HUES6 (cell line): Measurements from ENCODE around the gene GLP1R.

Source experiments
- H3K27ac ChIP-seq: 2 replicates; pipeline ENCODE4 v1.7.0; 2013; ENCODE audit warnings: low read depth, mild to moderate bottlenecking, low read length, inconsistent platforms
- H3K27me3 ChIP-seq: 2 replicates; pipeline ENCODE4 v1.6.1; 2013; ENCODE audit warnings: low read length; ENCODE audit not compliant: control insufficient read depth, insufficient read depth
- H3K36me3 ChIP-seq: 2 replicates; pipeline ENCODE4 v1.6.1; 2013; ENCODE audit warnings: low read length; ENCODE audit not compliant: control insufficient read depth, insufficient read depth
- H3K4me1 ChIP-seq: 2 replicates; pipeline ENCODE4 v1.6.1; 2013; ENCODE audit warnings: low read length; ENCODE audit not compliant: control insufficient read depth, insufficient read depth
- H3K4me3 ChIP-seq: 2 replicates; pipeline ENCODE4 v1.5.1; 2013; ENCODE audit warnings: low read depth, low read length
- H3K9ac ChIP-seq: one replicate; pipeline ENCODE4 v1.6.1; 2013; ENCODE audit warnings: mild to moderate bottlenecking, low read length
- H3K9me3 ChIP-seq: 2 replicates; pipeline ENCODE4 v1.6.1; 2013; ENCODE audit warnings: low read depth, low read length; ENCODE audit not compliant: control insufficient read depth, insufficient read depth

GLP1R gene

DNA sequence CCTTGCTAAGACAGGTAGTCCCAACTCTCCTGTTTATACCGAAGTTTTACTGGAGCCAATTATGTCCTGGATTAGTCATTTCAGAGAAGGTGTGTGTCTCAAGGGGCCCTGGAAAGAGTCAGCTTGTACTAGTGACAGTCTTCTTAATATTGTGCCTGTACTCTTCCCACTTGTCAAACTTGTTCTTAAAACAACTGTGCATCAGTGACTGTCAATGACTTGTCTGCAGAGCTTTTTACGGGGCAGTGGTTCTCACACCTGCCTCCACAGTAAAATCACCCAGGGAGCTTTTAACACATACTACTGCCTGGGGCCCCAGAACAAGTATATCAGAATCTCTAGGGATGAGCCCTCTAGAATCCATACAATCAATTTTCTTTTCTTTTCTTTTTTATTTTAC, 28.4 kb upstream of the GLP1R start:
- no peak overlapping the region for H3K9ac ChIP-seq
- no peaks in the 10 kb centered on the region for H3K36me3 ChIP-seq
- no peaks in the 10 kb centered on the region for H3K4me1 ChIP-seq
- H3K9me3 ChIP-seq, result no peaks in the 10 kb centered on the region
- no peak overlapping the region for H3K27ac ChIP-seq
- H3K27me3 ChIP-seq, result no peaks in the 10 kb centered on the region
- no peak overlapping the region for H3K4me3 ChIP-seq

DNA sequence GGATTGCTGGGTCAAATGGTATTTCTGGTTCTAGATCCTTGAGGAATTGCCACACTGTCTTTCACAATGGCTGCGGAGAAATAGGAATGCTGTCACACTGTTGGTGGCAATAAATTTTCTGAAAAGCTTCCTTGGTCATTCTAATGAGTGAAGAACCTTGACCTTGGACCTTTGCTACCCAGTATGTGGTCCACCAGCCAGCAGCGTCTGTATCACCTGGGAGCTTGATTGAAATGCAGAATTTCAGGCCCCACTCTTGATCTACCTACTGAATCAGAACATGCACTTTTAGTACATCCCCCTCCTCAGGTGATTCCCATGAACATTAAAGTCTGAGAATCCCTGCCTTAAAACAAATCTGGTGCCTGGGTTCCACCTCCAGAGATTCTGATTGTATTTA, 27.5 kb upstream of the GLP1R start:
- Histone ChIP-seq H3K27ac (no peak overlapping the region), H3K27me3 (no peaks in the 10 kb centered on the region), H3K9ac (no peak overlapping the region), H3K4me1 (no peaks in the 10 kb centered on the region), H3K4me3 (no peak overlapping the region), H3K9me3 (no peaks in the 10 kb centered on the region), H3K36me3 (no peaks in the 10 kb centered on the region)

DNA sequence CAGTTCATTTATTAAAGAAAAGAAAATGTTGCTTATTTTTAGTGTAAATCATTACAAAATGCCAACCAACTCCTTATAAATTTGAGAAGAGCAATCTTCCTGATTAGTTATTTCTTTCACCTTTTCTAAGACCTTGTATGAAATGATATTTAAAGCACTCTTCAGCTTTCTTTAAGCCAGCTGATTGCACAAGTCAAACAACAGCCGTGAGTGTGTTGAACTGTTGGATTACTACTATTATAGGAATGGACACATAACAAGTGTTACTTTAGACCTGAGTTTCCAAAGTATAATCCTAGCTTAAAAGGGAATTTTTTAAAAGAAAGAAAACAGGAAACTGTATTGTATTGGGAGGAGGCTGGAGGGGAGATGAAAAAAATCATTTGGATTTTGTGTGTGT, 26.8 kb upstream of the GLP1R start:
- no peak overlapping the region for H3K27ac ChIP-seq
- H3K27me3 ChIP-seq, result no peaks in the 10 kb centered on the region
- no peak overlapping the region for H3K9ac ChIP-seq
- H3K9me3 ChIP-seq, result no peaks in the 10 kb centered on the region
- H3K4me3 ChIP-seq, result no peak overlapping the region
- H3K4me1 ChIP-seq, result no peaks in the 10 kb centered on the region; the same call in 1 of the 2 replicates
- H3K36me3 ChIP-seq, result no peaks in the 10 kb centered on the region

DNA sequence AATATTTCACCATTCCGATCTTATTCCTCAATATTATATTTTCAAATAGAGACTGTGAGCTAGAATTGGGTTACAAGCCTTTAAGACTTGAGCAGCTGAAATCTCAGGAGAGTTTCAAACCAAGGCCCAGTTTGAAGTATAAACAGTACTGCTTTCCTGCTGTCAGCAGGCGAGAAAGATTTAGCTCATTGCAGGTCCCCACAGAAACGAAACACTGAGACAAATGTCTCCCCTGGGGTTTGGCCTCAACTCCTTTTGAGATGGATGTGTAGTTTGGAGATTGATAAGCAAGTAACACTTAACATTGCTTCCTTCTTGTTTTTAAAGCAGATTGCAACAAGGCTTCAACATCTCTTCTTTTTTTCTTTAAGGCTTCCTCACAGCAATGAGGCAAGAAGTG, 22.4 kb upstream of the GLP1R start:
- H3K4me1 ChIP-seq, result peaks cover 2% of the 10 kb centered on the region; the same call in 1 of the 2 replicates
- no peaks in the 10 kb centered on the region for H3K9me3 ChIP-seq
- H3K27me3 ChIP-seq, result no peaks in the 10 kb centered on the region
- no peak overlapping the region for H3K9ac ChIP-seq
- H3K4me3 ChIP-seq, result no peak overlapping the region
- no peak overlapping the region for H3K27ac ChIP-seq
- H3K36me3 ChIP-seq, result no peaks in the 10 kb centered on the region

DNA sequence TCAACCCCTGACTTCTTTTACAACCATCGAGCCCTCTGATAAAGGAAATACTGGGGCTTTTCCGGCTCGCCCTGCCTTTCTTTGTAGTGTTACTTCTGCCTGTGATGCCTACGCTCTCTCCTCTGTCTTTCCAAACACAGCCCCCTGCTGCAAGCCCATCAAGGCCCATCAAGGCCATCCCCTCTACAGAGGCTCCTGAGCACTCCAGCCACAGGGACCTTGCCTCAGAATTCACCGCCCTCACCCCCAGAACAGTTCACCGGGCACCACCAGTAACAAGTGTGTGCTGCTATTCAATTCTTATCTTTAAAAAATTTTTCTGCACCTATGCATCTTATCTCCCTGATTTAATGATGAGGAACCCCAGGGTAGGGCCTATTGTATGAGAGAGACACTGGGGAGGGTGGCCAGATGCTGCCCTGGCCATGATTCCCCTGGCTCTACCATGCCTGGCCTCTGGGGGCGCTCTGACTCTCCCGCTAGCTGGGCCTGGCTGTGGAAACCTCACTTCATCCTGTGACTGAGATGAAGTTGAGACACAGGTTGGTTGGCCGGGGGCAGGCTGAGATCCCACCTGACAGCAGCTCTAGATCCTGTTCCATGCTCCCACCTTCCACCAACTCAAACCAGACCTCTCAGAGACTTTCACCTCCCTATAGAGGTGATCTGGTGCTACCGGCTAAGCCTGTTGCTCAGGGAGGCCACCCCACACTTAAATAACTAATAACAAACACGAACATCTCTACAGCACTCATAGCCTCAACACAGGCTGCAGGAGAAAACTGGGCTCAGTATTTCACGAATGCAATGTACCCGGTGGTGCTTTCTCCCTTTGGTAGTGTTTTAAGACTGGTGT, 19.2 kb upstream of the GLP1R start:
- Histone ChIP-seq H3K9ac (no peak overlapping the region), H3K4me3 (no peak overlapping the region), H3K36me3 (no peaks in the 10 kb centered on the region), H3K27ac (no peak overlapping the region), H3K27me3 (peaks cover 17% of the 10 kb centered on the region), H3K4me1 (peaks cover 2% of the 10 kb centered on the region; the same call in 1 of the 2 replicates), H3K9me3 (no peaks in the 10 kb centered on the region)

DNA sequence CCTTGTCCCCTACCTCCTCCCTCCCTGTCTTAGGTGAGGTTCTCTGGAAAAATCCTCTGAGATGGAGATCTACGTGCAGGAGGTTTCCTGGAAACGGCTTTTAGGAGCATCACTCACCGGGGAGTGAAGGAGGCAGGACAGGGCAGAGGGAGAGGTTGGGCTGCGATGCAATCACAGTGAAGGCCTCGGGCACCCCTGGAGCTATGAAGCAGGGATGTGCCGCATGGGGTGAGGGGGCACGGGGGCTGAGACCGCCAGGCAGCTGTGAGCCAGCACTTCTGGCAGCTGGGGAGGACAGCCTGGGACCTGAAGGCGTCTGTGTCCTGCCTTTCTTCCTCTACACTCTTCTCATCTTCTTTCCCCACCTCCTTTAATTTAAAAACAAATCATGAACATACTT, 12.9 kb upstream of the GLP1R start:
- no peaks in the 10 kb centered on the region for H3K36me3 ChIP-seq
- no peak overlapping the region for H3K4me3 ChIP-seq
- H3K27me3 ChIP-seq, result peaks cover 58% of the 10 kb centered on the region
- H3K9me3 ChIP-seq, result no peaks in the 10 kb centered on the region
- H3K27ac ChIP-seq, result no peak overlapping the region
- no peak overlapping the region for H3K9ac ChIP-seq
- peaks cover 6% of the 10 kb centered on the region; the same call in 1 of the 2 replicates for H3K4me1 ChIP-seq

DNA sequence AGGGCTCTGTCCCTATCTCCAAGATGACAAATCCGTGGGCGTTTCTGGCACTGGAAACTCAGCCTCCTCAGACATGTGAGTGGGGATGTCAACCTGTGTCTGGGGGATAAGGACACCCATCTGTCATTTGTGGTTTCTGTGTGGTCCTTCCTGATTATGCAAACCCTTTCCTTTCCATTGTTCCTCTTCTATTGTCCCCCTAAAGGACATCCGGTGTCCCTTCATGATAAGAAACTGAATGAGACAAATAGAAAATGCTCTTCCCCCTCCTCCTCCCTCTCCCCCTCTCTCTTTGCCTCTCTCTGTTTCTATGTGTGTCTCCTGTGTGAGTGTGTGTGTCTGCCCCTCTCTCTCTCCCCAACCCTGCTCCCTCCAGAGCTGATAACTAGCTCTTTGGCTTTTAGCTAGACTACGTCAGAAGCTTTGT, 11.5 kb upstream of the GLP1R start:
- Histone ChIP-seq H3K27me3 (peaks cover 61% of the 10 kb centered on the region), H3K36me3 (no peaks in the 10 kb centered on the region), H3K4me1 (peaks cover 6% of the 10 kb centered on the region; the same call in 1 of the 2 replicates), H3K27ac (no peak overlapping the region), H3K4me3 (no peak overlapping the region), H3K9ac (no peak overlapping the region), H3K9me3 (no peaks in the 10 kb centered on the region; the same call in 1 of the 2 replicates)

DNA sequence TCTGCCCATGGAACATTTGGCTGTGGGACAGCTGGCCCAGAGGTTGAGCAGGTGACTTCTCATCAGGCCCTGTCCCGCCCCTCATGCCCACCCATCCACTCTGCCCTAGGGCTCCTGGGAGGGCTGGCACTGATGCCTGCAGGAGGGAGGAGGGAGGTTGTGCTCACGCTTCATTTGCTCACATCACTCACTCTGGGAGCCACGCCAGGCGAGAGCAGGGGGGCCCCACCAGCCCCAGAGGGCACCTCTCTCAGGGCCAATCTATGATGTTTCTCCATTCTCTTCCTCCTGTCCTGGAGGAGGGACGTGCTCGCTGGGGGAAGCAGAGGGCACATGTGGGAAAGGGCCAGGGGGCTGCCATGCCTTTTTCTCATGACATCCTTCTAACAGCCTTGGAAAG, 10.9 kb upstream of the GLP1R start:
- H3K4me1 ChIP-seq, result peaks cover 6% of the 10 kb centered on the region; the same call in 1 of the 2 replicates
- H3K9ac ChIP-seq, result no peak overlapping the region
- peaks cover 56% of the 10 kb centered on the region for H3K27me3 ChIP-seq

DNA sequence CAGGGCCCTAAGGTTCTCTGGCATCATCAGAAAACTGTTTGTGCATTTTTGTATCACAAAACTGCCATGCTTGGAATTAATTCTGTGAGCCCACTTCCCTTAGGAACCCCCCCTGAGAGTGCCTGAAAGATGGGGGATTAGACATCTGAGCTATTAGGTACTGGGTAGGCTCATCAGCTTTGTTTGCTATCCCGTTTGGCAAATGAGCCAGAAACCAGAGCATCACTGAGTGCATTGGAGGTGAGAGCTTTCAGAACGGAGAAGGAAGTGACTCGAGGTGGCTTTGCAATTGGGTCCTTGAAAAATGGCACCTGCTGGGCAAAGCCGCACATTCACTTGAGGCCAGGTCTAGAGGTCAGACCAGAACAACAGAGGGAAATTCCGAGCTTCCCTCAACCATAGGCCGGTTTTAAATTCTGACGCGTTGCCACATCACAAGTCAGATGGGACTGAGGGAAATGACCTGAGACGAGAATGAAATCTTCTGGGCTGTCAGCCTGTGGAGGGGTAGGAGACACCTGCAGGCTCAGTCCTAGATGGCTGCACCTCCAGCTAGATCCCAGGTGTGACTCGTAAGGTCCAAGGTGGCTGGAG, 8.4 kb upstream of the GLP1R start:
- Histone ChIP-seq H3K36me3 (no peaks in the 10 kb centered on the region), H3K27me3 (peaks cover 50% of the 10 kb centered on the region), H3K9ac (no peak overlapping the region), H3K4me3 (no peak overlapping the region), H3K27ac (no peak overlapping the region), H3K9me3 (no peaks in the 10 kb centered on the region; the same call in 1 of the 2 replicates), H3K4me1 (peaks cover 6% of the 10 kb centered on the region; the same call in 1 of the 2 replicates)

More for the DNA sequence above, 10.9 kb upstream of the GLP1R start:
- no peak overlapping the region for H3K4me3 ChIP-seq
- H3K9me3 ChIP-seq, result no peaks in the 10 kb centered on the region; the same call in 1 of the 2 replicates
- no peaks in the 10 kb centered on the region for H3K36me3 ChIP-seq
- H3K27ac ChIP-seq, result no peak overlapping the region

DNA sequence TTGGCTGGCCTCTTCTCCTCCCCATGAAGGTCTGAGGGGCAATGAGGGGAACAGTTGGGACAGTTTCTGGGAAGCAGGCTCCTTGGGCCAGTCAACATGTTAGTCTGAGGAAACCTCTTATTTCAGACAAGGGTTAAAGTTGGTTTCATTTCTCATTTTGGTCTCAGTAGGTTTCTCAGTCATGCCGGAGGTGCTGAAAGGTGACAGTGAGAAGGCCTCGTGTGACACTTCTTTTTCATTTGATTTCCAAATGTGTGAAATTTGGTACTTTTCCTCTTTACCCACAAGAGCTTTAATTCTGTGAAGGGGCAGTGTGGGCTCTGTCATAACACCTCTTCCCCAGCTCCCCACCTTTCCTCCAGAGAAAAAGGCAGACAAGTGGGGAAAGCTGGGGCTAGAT, 7.5 kb upstream of the GLP1R start:
- H3K36me3 ChIP-seq, result no peaks in the 10 kb centered on the region
- H3K9me3 ChIP-seq, result no peaks in the 10 kb centered on the region; the same call in 1 of the 2 replicates
- no peak overlapping the region for H3K27ac ChIP-seq
- peaks cover 6% of the 10 kb centered on the region; the same call in 1 of the 2 replicates for H3K4me1 ChIP-seq
- H3K9ac ChIP-seq, result no peak overlapping the region
- H3K4me3 ChIP-seq, result no peak overlapping the region
- H3K27me3 ChIP-seq, result peaks cover 44% of the 10 kb centered on the region

DNA sequence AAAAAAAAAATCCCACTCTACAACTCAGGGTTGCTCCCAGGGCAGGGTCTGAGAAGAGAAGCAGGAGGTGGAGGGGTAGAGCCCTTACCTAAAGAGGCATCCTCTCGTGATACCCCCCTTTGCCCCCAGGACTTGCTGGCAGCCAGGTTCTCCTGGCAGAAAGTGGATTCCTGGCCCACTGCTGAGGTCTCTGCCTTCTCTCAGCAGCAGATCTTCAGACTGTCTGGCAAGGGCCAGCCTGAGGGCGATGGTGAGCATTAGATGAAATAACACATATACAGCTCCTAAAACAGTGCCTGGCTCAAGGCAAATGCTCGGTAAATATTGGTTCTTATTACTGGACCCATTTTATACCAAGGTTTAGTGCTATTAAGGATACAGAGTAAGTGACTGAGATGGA, 4.8 kb upstream of the GLP1R start:
- H3K4me1 ChIP-seq, result 0 out of 2 replicates have a peak, but pooled peaks cover 6% of the 10 kb centered on the region
- H3K9me3 ChIP-seq, result no peaks in the 10 kb centered on the region; the same call in 1 of the 2 replicates
- H3K36me3 ChIP-seq, result no peaks in the 10 kb centered on the region
- peaks cover 48% of the 10 kb centered on the region for H3K27me3 ChIP-seq
- H3K4me3 ChIP-seq, result no peak overlapping the region
- no peak overlapping the region for H3K27ac ChIP-seq
- H3K9ac ChIP-seq, result no peak overlapping the region
